Cardiac fibroblast (primary cell): ENCODE data around the gene C16orf92.

ENCODE experiments used
- DNase-seq, 2 donors: peaks; one replicate each; pipeline versions ENCODE4 v3.0.0 to v3.0.0-alpha.2; 2010; ENCODE audit warnings: low read depth in 2 of 2
- H3K4me3 ChIP-seq, 2 donors: replicated peaks in 1 of 2; 1 replicate in 1 of 2; 2 replicates in 1 of 2; pipeline ENCODE4 v1.5.1; 2011; ENCODE audit warnings: low read depth in 2 of 2, low read length in 2 of 2, mild to moderate bottlenecking in 2 of 2, moderate library complexity in 1 of 2
- TF ChIP-seq, protein P1 (sequence below): IDR thresholded peaks from one replicate; pipeline ENCODE4 v1.5.1; 2011; ENCODE audit warnings: low read depth, mild to moderate bottlenecking, low read length, inconsistent platforms

Gene C16orf92

GRCh38 chr16:30000735-30001631, 22.0 kb upstream of the C16orf92 start:
- no peak for DNase-seq
- H3K4me3 ChIP-seq = no peak overlapping the region
- TF ChIP-seq, protein P1, sequence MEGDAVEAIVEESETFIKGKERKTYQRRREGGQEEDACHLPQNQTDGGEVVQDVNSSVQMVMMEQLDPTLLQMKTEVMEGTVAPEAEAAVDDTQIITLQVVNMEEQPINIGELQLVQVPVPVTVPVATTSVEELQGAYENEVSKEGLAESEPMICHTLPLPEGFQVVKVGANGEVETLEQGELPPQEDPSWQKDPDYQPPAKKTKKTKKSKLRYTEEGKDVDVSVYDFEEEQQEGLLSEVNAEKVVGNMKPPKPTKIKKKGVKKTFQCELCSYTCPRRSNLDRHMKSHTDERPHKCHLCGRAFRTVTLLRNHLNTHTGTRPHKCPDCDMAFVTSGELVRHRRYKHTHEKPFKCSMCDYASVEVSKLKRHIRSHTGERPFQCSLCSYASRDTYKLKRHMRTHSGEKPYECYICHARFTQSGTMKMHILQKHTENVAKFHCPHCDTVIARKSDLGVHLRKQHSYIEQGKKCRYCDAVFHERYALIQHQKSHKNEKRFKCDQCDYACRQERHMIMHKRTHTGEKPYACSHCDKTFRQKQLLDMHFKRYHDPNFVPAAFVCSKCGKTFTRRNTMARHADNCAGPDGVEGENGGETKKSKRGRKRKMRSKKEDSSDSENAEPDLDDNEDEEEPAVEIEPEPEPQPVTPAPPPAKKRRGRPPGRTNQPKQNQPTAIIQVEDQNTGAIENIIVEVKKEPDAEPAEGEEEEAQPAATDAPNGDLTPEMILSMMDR = no peak

GRCh38 chr16:30002614-30003346, 20.2 kb upstream of the C16orf92 start:
- no peak overlapping the region for H3K4me3 ChIP-seq
- TF ChIP-seq, protein P1 = no peak
- no peak for DNase-seq

DNA sequence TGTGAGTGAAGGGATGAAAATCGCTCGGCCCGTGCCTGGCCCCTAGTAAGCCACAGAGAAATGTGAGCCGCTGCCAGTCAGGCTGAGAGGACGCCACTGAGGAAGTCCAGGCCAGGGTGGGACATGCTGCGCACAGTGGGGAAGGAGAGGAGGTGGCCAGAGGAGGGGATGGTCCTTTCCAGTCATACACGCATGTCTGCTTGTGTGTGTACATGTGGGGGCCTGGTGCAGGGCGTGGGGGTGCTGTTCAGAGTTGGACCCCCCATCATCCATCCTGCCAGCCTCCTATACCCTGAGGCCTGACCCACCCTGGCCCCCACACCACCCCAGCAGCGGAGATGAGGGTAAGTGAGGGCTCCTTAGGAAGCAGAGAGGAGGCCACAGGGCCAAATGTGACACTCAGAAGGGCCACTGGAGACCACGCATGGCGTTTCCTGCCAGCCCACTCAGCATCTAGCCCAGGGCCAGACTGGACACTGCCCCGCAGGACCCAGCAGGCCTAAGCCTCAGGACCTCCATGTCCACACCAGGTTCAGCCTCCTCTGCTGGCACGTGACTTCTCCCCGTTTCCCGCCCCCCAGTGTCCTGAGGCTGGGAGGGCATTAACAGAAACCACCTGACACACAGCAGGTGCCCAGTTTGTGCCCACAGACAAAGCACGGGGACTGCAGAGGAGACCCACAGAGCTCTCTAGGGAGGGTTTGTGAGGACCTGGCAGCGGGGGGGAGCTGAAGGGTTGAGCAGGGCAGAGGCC, 19.2 kb upstream of the C16orf92 start:
- DNase-seq = no peak
- H3K4me3 ChIP-seq = no peak overlapping the region
- TF ChIP-seq, protein P1 = no peak

DNA sequence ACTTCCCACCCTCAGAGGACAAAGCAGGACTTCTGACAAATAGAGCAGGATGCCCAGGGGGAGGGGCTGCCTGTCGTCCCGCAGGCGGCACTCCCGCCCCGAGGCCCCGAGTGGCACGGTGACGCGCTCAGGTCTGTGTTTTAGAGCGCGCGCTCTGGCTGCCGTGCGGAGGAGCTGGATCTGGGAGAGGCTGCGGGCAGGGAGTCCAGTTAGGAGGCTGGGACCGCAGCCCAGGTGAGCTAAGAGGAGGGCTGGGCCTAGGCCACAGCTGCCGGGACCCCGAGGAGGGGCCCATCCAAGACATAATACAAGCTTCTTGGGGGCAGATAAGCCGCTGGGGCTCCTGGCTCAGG, 18.6 kb upstream of the C16orf92 start:
- no peak for DNase-seq
- TF ChIP-seq, protein P1 = no peak

DNA sequence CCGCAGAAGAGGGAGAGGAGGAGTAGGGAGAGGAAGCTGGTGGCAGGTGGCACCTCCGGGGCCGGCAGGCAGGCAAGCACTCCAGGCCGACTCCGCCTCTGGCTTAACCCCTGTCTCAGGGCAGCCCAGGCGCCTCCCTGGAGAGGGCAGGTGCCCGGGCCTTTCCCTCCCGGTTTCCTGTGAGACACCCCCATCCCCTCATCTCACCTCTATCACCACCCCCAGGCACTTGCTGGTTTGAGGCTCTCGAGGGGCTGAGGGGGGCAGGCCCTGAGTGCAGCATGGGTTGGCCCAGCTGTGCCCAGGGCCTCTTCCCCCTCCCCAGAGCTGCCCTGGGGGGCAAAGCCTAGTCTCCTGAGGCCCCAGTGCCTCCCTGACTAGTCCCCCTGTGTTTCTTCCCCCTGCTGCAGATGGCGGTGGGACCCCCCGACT, 18.2 kb upstream of the C16orf92 start:
- DNase-seq = no peak
- TF ChIP-seq, protein P1 = no peak
- no peak overlapping the region for H3K4me3 ChIP-seq

More for the DNA sequence above, 18.6 kb upstream of the C16orf92 start:
- no peak overlapping the region for H3K4me3 ChIP-seq

DNA sequence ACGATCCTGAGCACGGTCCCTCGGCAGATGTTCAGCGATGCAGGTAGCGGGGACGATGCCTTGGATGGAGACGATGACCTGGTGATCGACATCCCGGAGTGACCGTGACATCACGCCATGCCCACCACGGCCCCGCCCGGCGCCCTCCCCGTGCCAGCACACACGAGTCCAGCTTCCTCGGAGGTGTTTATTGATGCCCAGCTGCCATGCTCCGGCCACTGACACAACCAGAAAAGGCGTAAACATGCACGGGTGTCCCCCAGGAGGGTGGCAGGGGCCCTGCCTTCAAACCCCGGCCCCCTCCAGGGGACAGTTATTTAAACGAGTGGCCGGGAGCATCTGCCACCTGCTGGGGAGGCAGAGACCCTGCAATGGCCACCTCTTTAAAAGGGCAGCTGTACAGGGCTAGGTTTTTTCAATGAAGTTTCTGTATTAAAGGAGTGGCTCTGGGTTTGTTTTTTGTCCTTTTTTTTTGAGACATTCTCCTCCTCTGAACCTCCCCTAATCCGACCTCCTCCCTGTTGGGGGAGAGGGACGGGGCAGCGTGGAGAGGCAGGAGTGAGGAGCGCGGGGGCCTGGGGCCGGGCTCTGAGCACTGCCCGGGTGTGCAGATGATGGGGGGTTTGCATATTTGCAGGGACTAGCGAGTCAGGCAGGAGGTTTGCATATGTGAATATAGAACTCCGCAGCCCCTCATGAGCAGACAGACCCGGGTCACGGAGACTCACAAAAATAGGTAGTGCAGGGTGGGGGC, 17.5 kb upstream of the C16orf92 start:
- H3K4me3 ChIP-seq = no peak overlapping the region
- TF ChIP-seq, protein P1 = peak; percentile 88
- DNase-seq = peak; percentile 52 to 59
